NCI-H1105 (cell line): Measurements from ENCODE around the gene DOCK2.
"Not testable (repeated sequence)": the region's sequence is repeated elsewhere in the genome, so short reads cannot be mapped to it uniquely, and the experiment has no call there.

Source experiments
- DNase-seq: peaks from one replicate; lab custom pipeline; 2025; lab: John Stamatoyannopoulos, UW

DOCK2 gene

DNA sequence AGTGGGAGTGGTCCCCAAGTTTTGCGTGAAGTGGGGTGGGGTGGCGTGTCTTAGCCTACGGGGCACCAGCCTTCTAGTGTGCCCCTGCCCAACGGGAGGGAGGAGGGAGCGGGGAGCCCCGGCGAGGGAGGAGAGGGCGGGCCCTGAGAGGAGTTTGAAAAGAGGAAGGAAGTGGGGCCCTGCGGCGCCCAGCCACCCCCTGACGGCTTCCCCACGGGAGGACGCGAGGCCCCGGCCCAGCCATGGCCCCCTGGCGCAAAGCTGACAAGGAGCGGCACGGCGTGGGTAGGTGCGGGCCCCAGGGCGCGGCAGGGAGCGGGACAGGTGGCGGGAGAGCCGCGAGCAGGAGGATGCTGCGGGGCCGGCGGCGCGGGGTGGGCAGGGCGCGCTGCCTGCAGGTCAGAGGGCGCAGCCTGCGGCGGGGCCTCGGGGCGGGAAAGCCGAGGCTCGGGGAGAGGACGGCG, at the start of gene DOCK2:
TSS of gene DOCK2 (plus strand) at position 191 of the 464 bp plus-strand sequence. CDS start at position 243, 52 bp downstream.
- no peak for DNase-seq

DNA sequence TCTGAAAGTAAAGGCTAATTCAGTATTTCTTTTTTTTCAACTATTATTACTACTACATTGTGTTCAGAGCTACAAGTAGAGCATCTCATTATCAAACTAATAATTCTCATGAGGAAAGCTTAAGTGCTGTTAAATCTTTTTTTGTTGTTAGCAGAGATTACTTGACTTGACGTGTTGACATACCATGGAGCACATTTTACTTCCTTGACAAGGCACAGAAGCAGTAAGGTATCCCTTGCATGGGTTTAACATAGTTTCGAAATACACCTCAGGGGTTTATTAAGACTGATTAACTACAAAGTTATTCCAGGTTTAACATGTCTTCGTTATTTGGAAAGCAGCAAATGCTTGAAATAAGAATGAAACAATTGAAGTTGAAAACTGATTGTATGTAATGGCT, 46.5 kb upstream of the DOCK2 start:
- DNase-seq: no peak

DNA sequence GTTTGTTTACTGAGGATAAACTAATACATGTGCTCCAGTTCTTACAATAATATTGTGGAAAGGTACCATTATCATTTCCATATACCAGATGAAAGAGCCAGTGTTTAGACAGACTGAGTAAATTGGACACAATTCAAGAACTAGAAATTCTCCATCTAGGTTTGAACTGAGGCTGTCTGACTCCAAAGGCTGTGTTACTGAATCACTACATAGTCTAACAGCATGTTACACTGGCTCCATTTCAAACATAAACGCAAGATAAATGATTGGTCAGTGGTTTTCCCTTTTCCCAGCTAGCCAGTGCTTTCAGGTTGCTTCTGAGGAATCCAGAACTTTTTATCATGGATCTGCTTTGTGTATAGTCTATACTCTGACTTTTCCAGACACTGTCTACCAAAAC, 45.4 kb upstream of the DOCK2 start:
- DNase-seq: no peak

DNA sequence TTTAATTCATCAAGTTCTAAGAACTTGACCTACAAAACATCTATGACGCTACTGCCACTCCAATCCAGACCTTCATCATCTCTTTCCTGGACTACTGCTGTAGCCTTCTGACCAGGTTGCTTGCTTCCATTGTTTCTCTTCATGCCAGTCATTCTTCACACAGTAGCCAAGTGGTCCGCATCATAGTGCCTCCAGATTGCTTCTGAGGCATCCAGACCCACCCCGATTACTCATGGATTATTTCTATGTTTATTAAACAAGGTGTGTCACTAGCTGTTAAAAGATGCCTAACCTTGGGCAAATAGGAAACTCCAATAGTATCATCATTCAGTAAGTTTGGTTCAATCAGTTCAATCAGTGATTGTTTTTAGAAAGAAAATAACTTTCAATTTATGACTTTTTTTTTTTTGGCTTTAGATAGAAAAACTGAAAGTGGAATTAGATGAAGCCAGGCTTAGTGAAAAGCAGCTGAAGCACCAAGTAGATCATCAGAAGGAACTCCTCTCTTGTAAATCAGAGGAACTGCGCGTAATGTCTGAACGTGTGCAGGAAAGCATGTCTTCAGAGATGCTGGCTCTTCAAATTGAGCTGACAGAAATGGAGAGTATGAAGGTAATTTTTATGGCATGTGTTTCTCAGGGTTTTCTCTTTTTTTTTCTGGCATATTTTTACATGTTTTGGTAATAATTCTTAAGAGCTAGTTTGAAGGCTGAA, 44.0 kb upstream of the DOCK2 start:
- DNase-seq: no peak

DNA sequence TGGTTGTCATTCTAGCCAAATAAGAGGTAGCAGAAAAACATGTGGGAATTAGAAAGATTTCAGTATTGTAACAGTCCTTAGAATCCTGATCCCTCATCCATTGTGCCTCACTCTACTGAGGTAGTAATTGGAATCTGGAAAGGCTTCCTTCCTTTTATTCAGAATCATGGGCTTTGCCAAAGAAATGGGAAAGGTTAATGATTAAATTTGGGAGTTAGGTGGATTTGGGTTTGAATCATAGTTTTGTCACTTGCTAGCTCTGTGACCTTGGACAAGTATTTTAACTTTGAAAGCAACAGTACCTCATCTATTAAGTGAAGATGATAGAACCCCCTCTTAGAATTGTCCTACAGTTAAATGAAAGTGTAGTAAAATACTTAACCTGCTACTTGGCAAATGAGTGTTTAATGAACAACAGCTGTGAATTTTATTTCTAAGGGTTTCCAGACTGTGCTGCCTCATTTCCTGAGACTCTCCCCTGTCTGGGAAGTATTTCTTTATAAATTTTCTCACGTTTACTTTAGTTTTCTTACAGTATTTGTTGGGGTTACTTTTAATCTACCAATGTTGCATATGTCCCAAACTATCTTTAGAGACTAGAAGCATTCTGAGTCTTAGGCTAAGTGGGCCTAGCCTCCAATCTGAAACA, 41.8 kb upstream of the DOCK2 start:
- no peak for DNase-seq

DNA sequence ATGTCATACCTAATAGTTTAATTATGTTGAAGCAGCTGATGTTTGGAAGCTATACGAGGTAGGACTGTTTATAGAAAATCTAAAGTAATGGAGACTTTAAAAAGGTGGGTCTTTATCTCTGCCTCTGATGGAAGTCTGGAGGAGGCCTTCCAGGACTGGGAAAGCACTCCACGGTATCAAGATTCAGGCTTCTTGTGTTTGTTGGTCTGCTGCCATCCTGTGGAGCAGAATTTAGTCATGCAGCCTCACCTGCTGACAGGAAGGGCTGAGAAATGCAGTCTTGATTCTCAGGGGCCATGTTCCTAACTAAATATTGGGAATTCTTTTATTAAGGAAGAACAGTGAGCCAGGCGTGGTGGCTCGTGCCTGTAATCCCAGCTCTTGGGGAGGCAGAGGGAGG, 37.6 kb upstream of the DOCK2 start:
- DNase-seq: no peak

DNA sequence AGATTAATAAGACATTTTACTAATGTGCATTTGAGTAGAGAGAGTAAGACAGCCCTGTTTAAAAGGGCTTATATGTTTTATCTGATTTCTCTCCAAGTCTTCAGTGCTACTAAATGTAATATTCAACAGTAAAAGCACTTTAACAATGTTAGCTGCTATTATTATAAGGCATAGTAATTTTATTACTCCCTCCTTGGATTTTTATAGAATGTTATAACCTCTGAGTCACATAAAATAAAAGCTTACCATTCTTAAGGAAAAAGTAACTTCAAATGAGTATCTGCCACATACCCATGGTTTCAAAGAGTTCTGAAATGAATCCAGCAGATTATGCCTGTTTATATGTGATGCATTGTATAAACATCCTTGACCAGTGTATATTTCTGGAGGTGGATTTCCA, 34.5 kb upstream of the DOCK2 start:
- no peak for DNase-seq

DNA sequence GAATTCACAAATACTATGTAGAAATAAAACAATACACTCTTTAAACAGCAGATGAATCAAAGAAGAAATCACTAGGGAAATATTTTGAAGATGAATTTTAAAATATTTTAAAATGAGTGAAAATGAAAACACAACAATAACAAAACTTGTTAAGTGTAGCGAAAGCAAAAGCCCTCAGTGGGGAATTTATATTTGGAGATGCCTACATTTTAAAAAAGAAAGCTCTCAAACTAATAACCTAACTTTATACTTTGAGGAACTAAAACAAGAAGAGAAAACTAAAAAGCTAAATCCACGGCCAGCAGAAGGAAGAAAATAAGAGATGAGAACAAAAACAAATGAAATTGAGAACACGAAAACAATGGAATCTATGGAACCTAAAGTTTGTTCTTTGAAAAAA, 30.8 kb upstream of the DOCK2 start:
- no peak for DNase-seq

DNA sequence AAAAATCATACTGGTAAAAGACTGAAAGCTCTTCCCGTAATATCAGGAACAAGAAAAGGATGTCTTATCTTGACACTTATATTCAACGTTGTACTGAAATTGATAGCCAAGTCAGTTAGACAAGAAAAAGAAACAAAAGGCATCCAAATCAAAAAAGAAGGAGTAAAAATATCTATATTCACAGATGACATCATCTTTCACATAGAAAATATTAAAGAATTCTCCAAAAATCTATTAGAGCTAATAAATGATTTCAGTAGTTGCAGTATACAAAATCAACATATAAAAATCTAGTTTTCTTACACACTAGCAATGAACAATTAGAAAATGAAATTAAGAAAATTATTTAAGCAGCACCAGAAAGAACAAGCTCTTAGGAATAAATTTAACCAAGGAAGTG, 29.2 kb upstream of the DOCK2 start:
- DNase-seq: no peak

DNA sequence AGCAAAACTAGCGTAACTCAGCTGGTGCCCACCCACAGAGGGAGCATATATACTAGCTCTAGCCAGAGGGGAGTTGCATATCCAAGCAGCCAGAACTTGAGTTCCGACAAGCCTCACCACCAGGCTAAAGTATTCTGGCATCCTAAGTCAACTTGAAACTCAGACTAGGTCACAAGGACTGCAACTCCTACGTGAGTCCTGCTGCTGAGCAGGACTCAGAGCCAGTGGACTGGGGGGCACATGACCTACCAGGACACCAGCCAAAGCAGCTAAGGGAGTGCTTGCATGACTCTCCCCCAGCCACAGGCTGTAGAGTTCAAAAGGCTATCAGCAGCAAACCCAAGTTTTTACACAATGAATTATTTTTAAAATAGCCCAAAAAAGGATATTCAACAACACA, 27.4 kb upstream of the DOCK2 start:
- no peak for DNase-seq

DNA sequence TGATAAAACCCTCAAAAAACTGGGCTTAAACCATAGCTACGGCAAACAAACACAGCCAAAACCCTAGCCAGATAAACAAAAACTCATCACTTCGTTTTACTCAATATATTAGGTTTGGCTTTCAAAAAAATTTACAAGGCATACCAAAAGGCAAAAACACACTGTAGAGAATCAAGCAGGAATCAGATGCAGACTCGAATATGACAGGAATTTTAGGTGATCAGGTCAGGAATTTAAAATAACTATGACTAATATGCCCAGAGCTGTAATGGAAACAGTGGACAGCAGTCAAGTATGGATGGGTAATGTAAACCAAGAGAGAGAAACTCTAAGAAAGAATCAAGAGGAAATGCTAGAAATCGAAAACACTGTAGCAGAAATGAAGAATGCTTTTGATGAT, 26.5 kb upstream of the DOCK2 start:
- DNase-seq: no peak

DNA sequence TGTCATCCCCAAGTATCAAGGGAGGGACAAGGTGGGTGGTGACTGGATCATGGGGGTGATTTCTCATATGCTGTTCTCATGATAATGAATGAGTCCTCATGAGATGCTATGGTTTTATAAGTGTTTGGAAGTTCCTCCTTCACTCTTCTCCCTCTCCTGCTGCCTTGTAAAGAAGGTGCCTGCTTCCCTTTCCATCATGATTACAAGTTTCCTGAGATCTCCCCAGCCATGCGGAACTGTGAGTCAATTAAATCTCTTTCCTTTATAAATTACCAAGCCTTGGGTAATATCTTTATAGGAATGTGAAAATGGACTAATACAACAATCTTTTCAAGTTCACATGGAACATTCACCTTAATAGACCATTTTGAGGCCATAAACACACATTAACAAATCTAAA, 21.5 kb upstream of the DOCK2 start:
- DNase-seq: no peak

DNA sequence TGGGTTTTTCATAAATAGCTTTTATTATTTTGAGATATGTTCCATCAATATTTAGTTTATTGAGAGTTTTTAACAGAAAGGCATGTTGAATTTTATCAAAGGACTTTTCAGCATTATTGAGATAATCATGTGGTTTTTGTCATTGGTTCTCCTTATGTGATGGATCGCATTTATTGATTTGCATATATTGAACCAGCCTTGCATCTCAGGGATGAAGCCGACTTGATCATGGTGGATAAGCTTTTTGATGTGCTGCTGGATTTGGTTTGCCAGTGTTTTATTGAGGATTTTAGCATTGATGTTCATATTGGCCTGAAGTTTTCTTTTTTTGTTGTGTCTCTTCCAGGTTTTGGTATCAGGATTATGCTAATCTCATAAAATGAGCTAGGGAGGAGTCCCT, 12.8 kb upstream of the DOCK2 start:
- not testable (repeated sequence) for DNase-seq

DNA sequence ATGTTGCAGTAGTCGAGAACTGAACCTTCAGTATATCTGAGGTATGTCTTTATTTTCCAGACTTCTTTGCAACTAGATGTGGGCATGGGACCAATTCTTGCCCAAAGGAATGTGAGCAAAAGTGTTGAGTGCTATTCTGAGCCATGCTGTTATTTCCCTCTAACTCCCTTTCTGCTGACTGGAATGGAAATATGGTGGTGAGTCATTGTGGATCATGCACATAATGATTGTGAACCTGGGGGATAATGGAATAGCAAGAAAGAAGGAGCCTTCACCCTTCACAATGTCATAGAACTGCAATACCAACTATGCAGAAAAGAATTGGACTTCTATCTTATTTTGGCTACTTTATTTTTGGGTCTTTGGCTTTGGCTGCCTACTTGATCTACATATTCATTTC, 10.3 kb upstream of the DOCK2 start:
- DNase-seq: no peak

DNA sequence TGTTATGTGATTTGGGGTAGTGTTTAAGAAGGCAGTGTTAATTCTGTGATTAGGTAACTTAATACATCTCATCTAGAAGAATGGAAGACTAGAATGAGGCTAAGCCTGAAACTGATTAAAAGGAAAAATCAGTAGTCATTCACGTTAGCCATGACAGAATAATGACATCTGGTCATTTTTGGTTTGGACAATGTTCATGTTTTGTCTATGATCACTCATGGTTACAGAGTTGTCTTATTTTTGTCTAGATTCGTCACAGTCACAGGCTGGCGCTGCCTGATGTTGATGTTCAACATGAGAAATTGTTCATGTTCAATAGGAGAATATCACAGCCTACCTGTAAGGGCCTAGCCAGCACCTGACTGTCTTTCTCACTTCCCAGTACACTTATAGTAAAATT, 9.5 kb upstream of the DOCK2 start:
- no peak for DNase-seq

DNA sequence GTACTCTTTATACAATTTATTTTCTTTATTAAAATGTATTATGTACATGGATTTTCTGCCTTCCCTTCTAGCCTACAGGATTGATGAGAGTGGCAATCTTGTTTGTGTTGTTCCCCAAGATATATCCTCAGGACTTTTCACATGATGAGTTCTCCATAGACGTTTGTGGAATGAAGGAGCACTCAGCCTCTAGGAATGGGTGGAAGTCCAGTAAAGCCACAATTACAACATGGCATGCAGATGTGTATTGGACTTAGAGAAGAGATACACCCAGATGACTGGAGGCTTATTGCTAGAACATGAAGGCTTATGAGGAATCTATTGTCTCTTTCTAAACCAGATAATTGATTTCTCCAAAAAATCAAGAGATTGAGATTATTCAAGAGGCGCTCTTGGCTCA, 8.2 kb upstream of the DOCK2 start:
- no peak for DNase-seq

DNA sequence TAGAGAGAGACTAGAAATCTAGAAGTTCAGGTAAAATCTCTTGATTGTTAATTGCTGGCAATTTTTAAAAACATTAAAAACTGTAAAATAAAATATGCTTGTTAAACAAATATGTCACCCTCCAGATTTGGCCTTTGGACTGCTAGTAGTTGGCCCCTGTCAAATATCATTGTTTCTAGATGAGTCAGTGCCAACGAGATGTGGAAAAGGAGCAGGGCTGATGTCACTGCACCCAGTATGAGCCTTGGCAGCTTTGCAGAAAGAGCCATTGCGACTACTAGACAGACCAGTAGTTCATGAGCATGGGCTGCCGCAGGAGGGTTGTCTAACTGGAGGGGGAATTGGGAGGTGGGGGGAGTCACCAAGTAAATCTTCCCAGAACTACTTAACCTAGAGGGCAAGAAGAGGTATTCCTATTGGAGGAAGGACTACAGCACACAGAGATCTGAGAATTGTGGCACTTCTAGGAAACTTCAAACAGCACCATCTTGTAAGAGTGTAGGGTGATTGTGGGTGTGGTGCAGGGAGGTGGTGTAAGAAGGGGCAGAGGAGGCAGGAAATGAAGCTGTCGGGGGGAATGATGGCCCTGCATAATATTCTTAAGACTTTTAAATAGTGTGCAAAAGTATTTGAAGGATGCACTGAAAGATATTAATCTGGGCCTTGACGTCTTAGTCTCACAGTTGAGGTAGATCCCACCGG, 7.1 kb upstream of the DOCK2 start:
- DNase-seq: no peak

DNA sequence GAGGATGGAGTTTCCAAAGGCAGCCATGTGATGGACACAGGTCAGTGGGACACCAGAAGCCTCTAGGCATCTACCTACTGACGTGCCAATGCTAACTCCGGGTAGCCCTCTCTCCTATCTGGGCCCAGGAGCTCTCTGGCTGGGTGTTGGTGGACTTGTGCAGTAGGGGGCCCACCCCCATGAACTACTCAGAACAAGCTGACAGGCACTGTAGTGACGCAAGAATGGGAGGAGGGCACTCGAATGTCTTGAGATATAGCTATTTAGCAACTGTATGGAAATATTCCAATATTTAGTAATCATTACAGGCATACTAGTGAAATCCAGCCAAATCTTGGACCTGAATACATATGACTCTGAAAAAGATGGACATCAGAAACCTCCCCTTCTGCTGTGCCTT, 5.7 kb upstream of the DOCK2 start:
- no peak for DNase-seq

DNA sequence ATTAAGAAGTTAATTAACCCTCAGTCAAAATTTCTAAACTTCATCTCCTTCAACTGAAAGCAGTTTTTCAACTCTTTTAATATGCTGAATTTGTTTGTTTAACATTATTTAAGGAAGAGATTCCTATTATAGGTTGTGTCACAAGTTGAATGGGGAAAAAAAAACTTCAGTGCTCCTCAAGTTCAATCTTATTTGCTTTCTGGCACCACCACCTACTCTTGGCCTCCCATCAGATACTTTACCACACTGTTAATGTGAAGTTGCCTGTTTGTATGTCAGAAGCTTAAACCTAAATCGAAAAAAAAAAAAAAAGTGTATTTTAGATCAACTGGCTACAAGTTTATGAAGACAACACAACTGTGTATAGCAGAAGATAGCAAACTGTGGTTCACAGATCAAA, 4.1 kb upstream of the DOCK2 start:
- no peak for DNase-seq

DNA sequence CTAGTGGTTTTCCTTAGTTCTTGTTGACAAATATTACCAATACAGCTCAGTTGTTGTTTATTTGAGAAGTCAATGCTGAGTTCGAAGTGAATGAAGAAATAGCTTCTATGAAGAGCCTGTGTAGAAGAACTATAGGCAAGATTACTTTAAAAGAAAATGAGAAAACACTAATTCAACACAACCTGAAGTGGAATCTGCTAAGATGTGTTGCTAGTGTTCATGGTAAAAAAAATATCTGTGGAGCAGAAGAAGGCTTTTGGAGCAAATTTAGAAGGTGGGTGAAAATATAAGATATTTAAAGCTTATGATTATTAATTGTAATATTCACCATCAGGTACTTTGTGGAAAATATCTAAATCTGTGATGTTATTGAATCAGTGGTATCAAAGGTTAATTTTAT, 2.5 kb upstream of the DOCK2 start:
- no peak for DNase-seq

DNA sequence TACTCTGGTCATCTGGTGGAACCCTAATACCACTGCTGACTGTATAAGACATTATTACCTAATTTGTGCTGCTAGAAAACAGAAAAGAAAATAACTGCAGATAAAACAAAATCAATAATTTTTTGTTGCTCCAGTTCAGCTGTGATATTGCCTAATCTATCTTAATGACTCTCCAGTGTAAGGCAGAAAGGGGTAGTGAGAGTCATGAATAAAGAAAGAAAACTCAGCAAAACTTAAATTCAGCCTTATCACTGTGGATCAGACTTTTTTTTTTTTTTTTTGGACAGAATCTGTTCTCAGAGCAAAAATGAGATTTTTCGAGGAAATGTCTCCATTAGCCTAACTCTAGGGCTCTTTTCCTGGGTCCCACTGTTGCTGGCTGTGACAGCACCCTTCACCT, 1.1 kb upstream of the DOCK2 start:
- DNase-seq: no peak

DNA sequence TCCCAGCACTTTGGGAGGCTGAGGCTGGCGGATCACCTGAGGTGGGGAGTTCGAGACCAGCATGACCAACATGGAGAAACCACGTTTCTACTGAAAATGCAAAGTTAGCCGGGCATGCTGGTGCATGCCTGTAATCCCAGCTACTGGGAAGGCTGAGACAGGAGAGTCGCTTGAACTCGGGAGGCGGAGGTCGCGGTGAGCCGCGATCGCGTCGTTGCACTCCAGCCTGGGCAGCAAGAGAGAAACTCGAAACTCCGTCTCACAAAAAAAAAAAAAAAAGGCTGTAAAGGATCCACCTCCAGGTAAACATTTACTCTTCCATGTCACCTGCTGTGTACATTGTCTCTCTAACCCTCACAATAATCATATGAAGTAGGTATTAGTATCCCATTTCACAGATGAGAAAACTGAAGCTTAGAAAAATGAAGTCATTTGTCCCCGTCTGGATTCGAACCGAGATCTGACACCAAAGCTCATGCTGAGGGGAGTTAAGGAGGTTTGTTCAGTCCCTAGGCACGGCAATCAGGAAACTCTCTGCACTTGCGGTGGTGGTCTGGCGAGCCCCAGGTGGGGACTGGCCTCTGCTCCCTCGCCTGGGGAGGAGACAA, 494 bp upstream of the DOCK2 start:
- no peak for DNase-seq

DNA sequence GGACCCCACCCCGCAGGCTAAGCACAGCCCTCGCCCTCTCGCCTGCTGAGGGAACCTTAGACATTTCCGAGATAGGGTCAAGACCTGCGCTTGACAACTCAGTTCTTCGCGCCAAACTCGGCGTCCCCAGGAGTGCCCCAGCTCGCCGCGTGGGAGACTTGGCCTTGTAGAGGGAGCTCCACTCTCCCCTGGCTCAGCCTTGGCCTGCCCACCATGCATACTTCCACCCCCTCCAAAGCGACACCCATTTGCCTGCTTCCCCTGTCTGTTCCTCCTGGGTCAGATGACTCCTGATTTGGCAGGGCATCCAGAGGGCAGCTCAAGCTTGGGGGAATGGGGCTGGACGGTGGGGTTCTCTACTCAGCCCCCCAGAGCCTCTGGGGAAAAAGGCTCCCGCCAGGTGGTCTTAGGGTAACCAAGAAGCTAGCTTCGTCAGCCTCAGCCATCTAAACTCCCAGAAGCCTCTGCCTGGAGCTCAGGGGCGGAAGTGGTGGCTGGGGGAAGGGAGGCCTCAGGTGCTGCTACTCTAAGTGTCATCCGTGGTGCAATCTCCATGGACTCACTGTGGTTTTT, 560 bp downstream of the DOCK2 start:
- DNase-seq: no peak
